Nephron (organoid): ENCODE measurements around the gene DUS2.

Experiments used
- H3K27ac Mint-ChIP-seq, 3 experiments: 2 replicates each; pipeline ENCODE4 v1.8.0; 2020; ENCODE audit warnings: mixed read lengths in 3 of 3, mild to moderate bottlenecking in 2 of 3, moderate library complexity in 1 of 3
- H3K27me3 Mint-ChIP-seq: 2 replicates; pipeline ENCODE4 v1.8.0; 2021; ENCODE audit warnings: low read depth, mild to moderate bottlenecking, moderate library complexity, mixed read lengths
- H3K36me3 Mint-ChIP-seq: 2 replicates; pipeline ENCODE4 v1.8.0; 2020; ENCODE audit warnings: low read depth, mixed read lengths
- H3K4me1 Mint-ChIP-seq: 2 replicates; pipeline ENCODE4 v1.8.0; 2020; ENCODE audit warnings: mixed read lengths
- H3K4me3 Mint-ChIP-seq, 3 experiments: 2 replicates each; pipeline ENCODE4 v1.8.0; 2020; ENCODE audit warnings: mild to moderate bottlenecking in 3 of 3, mixed read lengths in 3 of 3, moderate library complexity in 2 of 3
- H3K9me3 Mint-ChIP-seq: 2 replicates; pipeline ENCODE4 v1.8.0; 2020; ENCODE audit warnings: mixed read lengths
- TF ChIP-seq, protein P1 (sequence below), 3 experiments: fragments of 200-600 bp; sonication (generic); IDR thresholded peaks; one replicate each; pipeline ENCODE4 v1.5.0; 2021; ENCODE audit warnings: antibody characterized with exemption in 3 of 3; ENCODE audit not compliant: unreplicated experiment in 3 of 3

DUS2 gene

GRCh38 chr16:68087688-68088087, 64.6 kb downstream of the DUS2 start:
- no peaks in the 10 kb centered on the region for H3K27me3 Mint-ChIP-seq
- TF ChIP-seq, protein P1, sequence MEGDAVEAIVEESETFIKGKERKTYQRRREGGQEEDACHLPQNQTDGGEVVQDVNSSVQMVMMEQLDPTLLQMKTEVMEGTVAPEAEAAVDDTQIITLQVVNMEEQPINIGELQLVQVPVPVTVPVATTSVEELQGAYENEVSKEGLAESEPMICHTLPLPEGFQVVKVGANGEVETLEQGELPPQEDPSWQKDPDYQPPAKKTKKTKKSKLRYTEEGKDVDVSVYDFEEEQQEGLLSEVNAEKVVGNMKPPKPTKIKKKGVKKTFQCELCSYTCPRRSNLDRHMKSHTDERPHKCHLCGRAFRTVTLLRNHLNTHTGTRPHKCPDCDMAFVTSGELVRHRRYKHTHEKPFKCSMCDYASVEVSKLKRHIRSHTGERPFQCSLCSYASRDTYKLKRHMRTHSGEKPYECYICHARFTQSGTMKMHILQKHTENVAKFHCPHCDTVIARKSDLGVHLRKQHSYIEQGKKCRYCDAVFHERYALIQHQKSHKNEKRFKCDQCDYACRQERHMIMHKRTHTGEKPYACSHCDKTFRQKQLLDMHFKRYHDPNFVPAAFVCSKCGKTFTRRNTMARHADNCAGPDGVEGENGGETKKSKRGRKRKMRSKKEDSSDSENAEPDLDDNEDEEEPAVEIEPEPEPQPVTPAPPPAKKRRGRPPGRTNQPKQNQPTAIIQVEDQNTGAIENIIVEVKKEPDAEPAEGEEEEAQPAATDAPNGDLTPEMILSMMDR (IDR thresholded peaks at IDR 0.05; ENCODE audit: unreplicated experiment in 3 of 3) = no peak
- H3K4me3 Mint-ChIP-seq = peak overlapping the region; percentile 38 to 77 (median 51)
- H3K36me3 Mint-ChIP-seq = no peaks in the 10 kb centered on the region
- peaks cover 57% of the 10 kb centered on the region for H3K4me1 Mint-ChIP-seq
- H3K27ac Mint-ChIP-seq = no peak overlapping the region
- H3K9me3 Mint-ChIP-seq = no peaks in the 10 kb centered on the region

- TF ChIP-seq, protein P1 (IDR thresholded peaks at IDR 0.05; ENCODE audit: unreplicated experiment in 3 of 3) = no peak
- no peaks in the 10 kb centered on the region for H3K36me3 Mint-ChIP-seq
- no peaks in the 10 kb centered on the region for H3K27me3 Mint-ChIP-seq
- peaks cover 55% of the 10 kb centered on the region for H3K4me1 Mint-ChIP-seq
- no peak overlapping the region for H3K27ac Mint-ChIP-seq
- H3K4me3 Mint-ChIP-seq = no peak overlapping the region
- H3K9me3 Mint-ChIP-seq = no peaks in the 10 kb centered on the region
These were observed 65.3 kb downstream of the DUS2 start for GRCh38 chr16:68088130-68088972.

DNA sequence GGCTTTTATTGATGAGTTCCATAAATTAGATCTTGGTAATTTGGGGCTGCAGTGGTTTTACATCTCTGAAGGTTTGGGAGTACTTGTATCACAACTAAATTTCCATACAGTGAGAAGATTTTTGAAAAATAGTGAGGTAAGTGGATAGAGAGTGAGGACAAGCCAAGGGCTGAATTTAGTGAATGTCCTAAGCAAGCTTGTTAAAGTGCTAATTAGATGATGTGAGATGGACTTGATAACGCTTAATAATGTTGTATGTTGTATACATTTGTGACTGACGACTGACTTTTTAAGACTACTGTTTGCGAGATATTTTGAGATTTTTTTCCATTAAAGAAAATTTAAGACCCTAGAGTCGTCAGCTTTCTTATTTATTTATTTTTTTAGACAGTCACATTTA, 66.0 kb downstream of the DUS2 start:
- TF ChIP-seq, protein P1 (IDR thresholded peaks at IDR 0.05; ENCODE audit: unreplicated experiment in 3 of 3) = no peak
- H3K9me3 Mint-ChIP-seq = no peaks in the 10 kb centered on the region
- H3K4me3 Mint-ChIP-seq = peak overlapping the region in 2 of 3 experiments; percentile 2 to 9
- peaks cover 48% of the 10 kb centered on the region for H3K4me1 Mint-ChIP-seq
- no peaks in the 10 kb centered on the region for H3K27me3 Mint-ChIP-seq
- no peak overlapping the region for H3K27ac Mint-ChIP-seq
- H3K36me3 Mint-ChIP-seq = no peaks in the 10 kb centered on the region

DNA sequence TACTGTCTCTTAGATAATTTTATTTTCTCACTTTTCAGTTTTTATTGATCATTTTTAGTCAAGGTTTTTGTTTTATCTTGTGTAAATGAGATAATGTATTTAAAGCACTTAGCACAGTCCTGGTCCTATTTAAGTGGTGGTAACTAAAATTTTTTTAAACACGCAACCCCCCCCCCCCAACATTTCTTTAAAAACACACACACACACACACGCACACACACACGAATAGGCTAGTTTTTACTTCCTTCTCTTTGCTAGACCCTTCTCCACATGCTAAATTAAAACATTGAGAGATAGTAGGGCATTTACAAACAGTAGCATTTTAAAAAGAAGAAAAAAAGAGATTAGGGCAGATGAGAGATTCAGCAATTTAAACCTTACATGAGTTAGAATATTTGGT, 67.0 kb downstream of the DUS2 start:
- Mint-ChIP-seq H3K27me3 (no peaks in the 10 kb centered on the region), H3K4me1 (peaks cover 49% of the 10 kb centered on the region), H3K27ac (no peak overlapping the region), H3K4me3 (no peak overlapping the region), H3K9me3 (no peaks in the 10 kb centered on the region), H3K36me3 (no peaks in the 10 kb centered on the region)
- TF ChIP-seq, protein P1 (IDR thresholded peaks at IDR 0.05; ENCODE audit: unreplicated experiment in 3 of 3) = no peak

- H3K4me3 Mint-ChIP-seq = peak overlapping the region in 1 of 3 experiments; percentile 5
- no peaks in the 10 kb centered on the region for H3K36me3 Mint-ChIP-seq
- peak overlapping the region in 2 of 3 experiments; percentile 16 to 52 for H3K27ac Mint-ChIP-seq
- TF ChIP-seq, protein P1 (IDR thresholded peaks at IDR 0.05; ENCODE audit: unreplicated experiment in 3 of 3) = no peak
- peaks cover 49% of the 10 kb centered on the region for H3K4me1 Mint-ChIP-seq
- no peaks in the 10 kb centered on the region for H3K27me3 Mint-ChIP-seq
- H3K9me3 Mint-ChIP-seq = no peaks in the 10 kb centered on the region
These were observed 67.4 kb downstream of the DUS2 start for GRCh38 chr16:68090533-68090932.
